HG03439 (cell line): Measurements from ENCODE around the gene SEPTIN2.
"Not testable (repeated sequence)": the region's sequence is repeated elsewhere in the genome, so short reads cannot be mapped to it uniquely, and the experiment has no call there.

Source experiments
- ATAC-seq: cut with Tn5 transposase; IDR thresholded peaks from one replicate; pipeline ENCODE4 v1.9.1; 2021; ENCODE audit warnings: mild to moderate bottlenecking, moderate library complexity; ENCODE audit not compliant: unreplicated experiment

Gene SEPTIN2

GRCh38 chr2:241286348-241287090 lies 29.2 kb upstream of the SEPTIN2 start:
- ATAC-seq, result no peak

DNA sequence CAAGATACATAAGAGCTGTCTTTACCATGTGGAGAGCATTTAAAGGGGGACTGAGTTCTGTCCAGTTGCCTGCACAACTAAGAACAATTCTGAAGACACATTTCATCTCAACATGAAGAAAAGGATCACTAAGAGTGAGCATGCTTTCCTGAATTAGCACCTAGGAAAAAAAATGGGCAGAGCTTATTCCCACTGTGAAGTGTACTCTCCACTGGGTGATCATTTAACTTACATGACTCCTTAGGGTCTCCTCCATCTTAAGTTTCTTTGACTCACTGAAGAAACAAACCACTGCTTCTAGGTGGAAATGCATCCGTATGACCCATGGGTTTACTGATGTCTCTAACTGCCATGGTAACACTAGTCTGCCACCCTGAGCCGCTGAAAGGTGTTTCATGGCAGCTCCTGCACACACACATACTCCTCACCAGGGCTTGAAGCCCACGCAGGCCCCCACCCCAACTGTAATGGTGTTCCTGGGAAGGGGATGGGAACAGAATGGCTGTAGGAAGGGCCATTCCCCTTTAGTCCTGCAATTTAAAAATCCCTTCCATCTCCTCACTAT lies 27.3 kb upstream of the SEPTIN2 start:
- no peak for ATAC-seq

GRCh38 chr2:241289053-241289452 lies 26.7 kb upstream of the SEPTIN2 start:
- no peak for ATAC-seq

GRCh38 chr2:241289597-241289996 lies 26.1 kb upstream of the SEPTIN2 start:
- ATAC-seq, result no peak

GRCh38 chr2:241291153-241291552 lies 24.6 kb upstream of the SEPTIN2 start:
- no peak for ATAC-seq

DNA sequence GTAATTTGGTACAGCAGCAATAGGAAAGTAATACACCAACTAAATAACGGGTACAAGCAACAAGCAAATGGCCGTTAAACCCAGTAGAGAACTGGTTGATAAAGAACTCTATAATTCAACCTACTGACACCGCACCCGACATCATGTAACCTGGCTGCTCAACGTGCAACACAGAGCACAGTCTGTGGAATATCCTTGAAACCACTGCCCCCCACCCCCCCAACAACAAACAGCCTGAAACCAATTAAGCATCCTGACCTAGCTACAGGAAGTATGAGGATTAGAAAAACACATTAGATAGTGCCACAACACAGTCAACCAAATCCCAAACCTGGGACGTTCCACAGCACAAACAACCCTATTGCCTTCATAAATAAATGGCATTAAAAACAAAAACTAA lies 23.7 kb upstream of the SEPTIN2 start:
- ATAC-seq, result no peak

DNA sequence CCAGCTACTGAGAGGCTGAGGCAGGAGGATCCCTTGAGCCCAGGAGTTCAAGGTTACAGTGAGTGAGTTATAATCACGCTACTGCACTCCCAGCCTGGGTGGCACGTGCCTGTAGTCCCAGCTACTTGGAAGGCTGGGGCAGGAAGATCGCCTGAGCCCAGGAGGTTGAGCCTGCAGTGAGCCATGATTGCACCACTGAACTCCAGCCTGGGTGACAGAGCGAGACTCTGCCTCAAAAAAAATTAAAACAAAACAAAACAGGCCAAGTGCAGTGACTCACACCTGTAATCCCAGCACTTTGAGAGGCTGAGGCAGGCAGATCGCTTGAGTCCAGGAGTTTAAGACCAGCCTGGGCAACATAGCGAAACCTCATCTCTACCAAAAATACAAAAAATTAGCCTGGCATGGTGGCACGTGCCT lies 22.3 kb upstream of the SEPTIN2 start:
- not testable (repeated sequence) for ATAC-seq

GRCh38 chr2:241295326-241296095 lies 20.2 kb upstream of the SEPTIN2 start:
- no peak for ATAC-seq

- ATAC-seq, result no peak
Observed at GRCh38 chr2:241296767-241297166, 19.0 kb upstream of the SEPTIN2 start.

- no peak for ATAC-seq
Observed at GRCh38 chr2:241298673-241299072, 17.1 kb upstream of the SEPTIN2 start.

GRCh38 chr2:241300000-241300399 lies 15.7 kb upstream of the SEPTIN2 start:
- no peak for ATAC-seq

DNA sequence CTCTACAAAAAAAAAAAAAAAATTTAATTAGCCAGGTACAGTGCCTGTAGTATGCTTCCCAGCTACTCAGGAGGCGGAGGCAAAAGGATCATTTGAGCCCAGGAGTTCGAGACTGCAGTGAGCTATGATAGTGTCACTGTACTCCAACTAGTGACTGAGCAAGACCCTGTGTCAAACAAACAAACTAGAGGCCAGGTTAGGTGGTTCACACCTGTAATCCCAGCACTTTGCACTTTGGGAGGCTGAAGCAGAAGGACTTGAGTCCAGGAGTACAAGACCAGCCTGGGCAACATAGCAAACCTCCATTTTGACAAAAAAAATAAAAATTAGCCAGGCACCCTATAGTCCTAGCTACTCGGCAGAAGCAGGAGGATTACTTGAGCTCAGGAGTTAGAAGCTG lies 13.6 kb upstream of the SEPTIN2 start:
- ATAC-seq, result no peak

GRCh38 chr2:241302759-241303651 lies 12.7 kb upstream of the SEPTIN2 start:
- ATAC-seq, result no peak

DNA sequence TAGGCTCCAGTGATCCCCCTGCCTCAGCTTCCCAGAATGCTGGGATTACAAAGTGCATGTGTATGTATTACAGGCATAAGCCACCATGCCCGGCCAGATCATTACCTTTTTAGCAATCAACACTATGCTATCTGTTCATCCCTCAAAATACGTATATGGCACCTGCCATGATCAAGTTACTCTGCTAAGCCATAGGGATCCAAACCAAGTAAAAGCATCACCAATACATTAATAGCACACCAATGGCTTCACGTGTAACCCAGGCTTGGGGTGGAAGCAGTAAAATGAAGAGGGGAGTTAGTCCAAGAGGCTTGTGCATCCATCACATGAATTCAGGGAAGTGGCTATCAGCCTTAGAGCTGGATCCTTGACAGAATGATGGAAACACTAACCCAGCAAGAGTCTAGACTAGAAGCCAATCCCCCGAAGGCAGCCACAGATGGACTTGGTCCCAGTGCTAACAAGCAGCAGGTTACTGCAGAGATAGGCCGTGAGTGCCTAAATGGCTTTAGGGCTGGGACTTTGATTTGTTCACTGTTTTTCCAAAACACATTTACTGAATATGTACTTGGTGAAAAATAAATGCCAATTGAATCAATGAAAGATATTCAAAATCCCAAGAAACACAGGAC lies 11.6 kb upstream of the SEPTIN2 start:
- no peak for ATAC-seq

GRCh38 chr2:241307055-241307454 lies 8.7 kb upstream of the SEPTIN2 start:
- no peak for ATAC-seq

DNA sequence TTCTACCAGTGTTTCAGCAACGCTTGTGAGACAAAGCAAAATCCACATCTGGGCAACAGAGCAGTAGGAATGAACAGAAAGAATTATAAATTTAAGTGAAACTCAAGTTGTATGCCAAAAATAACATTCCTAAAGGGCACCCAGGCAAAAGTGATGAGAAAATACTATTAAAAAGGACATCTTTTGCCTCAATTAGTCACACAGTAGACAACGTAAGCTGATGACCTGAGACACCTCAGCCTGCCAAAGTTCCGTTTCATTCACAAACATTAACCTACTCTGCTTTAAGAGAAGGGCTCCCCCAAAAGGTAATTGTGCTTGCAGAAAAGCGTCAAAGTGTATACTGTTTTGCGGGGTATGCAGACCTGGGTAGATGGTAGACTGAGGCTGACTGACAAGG lies 7.5 kb upstream of the SEPTIN2 start:
- no peak for ATAC-seq

GRCh38 chr2:241308832-241309500 lies 6.8 kb upstream of the SEPTIN2 start:
- no peak for ATAC-seq

DNA sequence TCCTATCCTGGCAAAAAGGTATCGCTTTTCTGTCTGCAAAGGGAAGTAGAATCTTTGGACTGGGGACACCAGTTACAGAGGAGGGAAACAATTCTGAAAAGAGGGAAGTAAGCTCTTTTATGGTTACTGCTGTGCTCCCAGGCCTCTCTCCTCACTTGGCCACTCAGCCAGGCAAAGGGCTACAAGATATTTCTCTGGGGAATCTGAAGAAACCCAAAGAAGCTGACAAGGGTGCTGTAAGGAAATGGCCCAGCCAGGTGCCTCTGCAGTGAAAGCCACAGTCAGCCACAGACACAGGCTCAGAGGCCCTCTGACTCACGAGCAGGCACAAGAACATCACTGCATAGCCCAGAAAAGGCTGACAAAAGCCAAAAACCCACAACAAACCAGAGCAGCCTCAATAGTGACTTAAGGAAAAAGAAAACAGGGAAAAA lies 6.0 kb upstream of the SEPTIN2 start:
- peak; percentile 33 for ATAC-seq

DNA sequence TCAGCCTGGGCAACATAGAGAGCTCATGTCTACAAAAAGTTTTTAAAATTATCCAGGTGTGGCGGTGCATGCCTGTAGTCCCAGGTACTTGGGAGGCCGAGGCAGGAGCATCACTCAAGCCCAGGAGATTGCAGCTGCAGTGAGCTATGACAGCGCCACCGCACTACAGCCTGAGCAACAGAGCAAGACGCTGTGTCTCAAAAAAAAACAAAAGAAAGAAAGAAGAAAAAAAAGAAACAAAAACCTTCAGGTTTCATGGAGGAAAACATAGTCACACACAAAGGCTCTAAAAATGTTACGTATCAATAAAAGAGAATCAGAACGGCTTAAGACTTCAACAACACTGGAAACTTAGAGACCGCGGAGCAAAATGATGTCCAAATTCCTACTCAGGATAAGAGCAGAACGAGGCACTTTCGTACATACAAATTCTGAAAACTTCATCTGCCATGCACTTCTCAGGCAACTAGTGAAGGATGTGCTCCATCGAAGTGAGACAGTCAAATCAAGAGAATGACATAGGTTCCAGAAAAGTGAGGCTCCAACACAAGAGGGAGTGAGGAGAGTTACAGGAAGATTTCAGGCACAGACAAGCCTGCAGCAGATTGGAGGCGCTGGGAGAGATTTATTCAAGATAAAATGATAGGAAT lies 4.7 kb upstream of the SEPTIN2 start:
- no peak for ATAC-seq
